ENCODE data around the gene C12orf76. TPM values are rescaled to one million over a fixed set of nuclear protein-coding genes. Genes with fewer than 3 reads are reported as not detected.

The C12orf76 gene
- total and polyA plus RNA-seq, 2 of the 13 experiments (the other 11 are each of a cell fraction or from before 2014, with no cell fraction given) = 15.8 to 38.4 TPM

- TF ChIP-seq ZBTB46 (CRISPR knock-in tag; IDR thresholded peaks at IDR 0.05; ENCODE audit: borderline replicate concordance) (no peak), FOSL1 (CRISPR knock-in tag; IDR thresholded peaks at IDR 0.05; ENCODE audit: borderline replicate concordance) (no peak), ATAD3A (CRISPR knock-in tag; IDR thresholded peaks at IDR 0.05) (no peak), ZNF574 (CRISPR knock-in tag; IDR thresholded peaks at IDR 0.05) (peak; percentile 71), PHB2 (IDR thresholded peaks at IDR 0.05; ENCODE audit: partially characterized antibody) (no peak), ZBTB7A (CRISPR knock-in tag; IDR thresholded peaks at IDR 0.05) (0 out of 2 replicates have a peak, but pooled peaks have one; percentile 70), ZEB1 (IDR thresholded peaks at IDR 0.05; ENCODE audit: insufficient replicate concordance, low read depth) (no peak), SMARCE1 (IDR thresholded peaks at IDR 0.05; ENCODE audit: borderline replicate concordance) (no peak), SNRNP70 (IDR thresholded peaks at IDR 0.05; ENCODE audit: low read depth, low read length) (no peak), STAT5B (CRISPR knock-in tag; IDR thresholded peaks at IDR 0.05) (no peak), ZNF598 (CRISPR knock-in tag; IDR thresholded peaks at IDR 0.05; ENCODE audit: borderline replicate concordance) (0 out of 2 replicates have a peak, but pooled peaks have one; percentile 27), KLF9 (CRISPR knock-in tag; IDR thresholded peaks at IDR 0.05; ENCODE audit: low read depth) (no peak), RARG (CRISPR knock-in tag; IDR thresholded peaks at IDR 0.05; ENCODE audit: low read depth) (no peak), THRA (CRISPR knock-in tag; IDR thresholded peaks at IDR 0.05; ENCODE audit: borderline replicate concordance) (no peak), ZNF44 (CRISPR knock-in tag; IDR thresholded peaks at IDR 0.05) (peak; percentile 31; the same call in 1 of the 2 replicates), KMT2B (CRISPR knock-in tag; IDR thresholded peaks at IDR 0.05) (peak; percentile 81), PRPF4 (IDR thresholded peaks at IDR 0.05; ENCODE audit: low read depth, low read length, poor library complexity, severe bottlenecking) (no peak), ZBTB38 (CRISPR knock-in tag; IDR thresholded peaks at IDR 0.05) (peak; percentile 80; the same call in 1 of the 2 replicates), ATF5 (CRISPR knock-in tag; IDR thresholded peaks at IDR 0.05; ENCODE audit: low read depth) (0 out of 2 replicates have a peak, but pooled peaks have one; percentile 74), ATF2 (CRISPR knock-in tag; IDR thresholded peaks at IDR 0.05) (no peak)
Observed at GRCh38 chr12:109995686-109996482, 52.4 kb downstream of the C12orf76 start, which contains the start of gene GIT2 (continued).

Measured in HepG2 (cell line).